Body of pancreas (tissue), 4 donors: ENCODE results near the gene UPK3A.

ENCODE experiments used
- CTCF ChIP-seq, 7 experiments: fragments of 450-650 bp in 4 of 7; fragments of 200-600 bp in 3 of 7; sonication (generic) in 3 of 7; IDR thresholded peaks; one replicate each; pipeline ENCODE4 v1.5.1; 2016 to 2019; ENCODE audit warnings: antibody characterized with exemption in 7 of 7
- POLR2A ChIP-seq, 3 donors: fragments of 450-650 bp; IDR thresholded peaks; one replicate each; pipeline ENCODE4 v1.6.1; 2016; ENCODE audit warnings: antibody characterized with exemption in 3 of 3, mild to moderate bottlenecking in 2 of 3

- TF ChIP-seq POLR2A (IDR thresholded peaks at IDR 0.05) (no peak), CTCF (IDR thresholded peaks at IDR 0.05) (no peak)
Observed at GRCh38 chr22:45316796-45317526, 32.2 kb downstream of the UPK3A start.
